HG03439 (cell line): ENCODE measurements around the gene RINL.

ENCODE experiments used
- ATAC-seq: cut with Tn5 transposase; IDR thresholded peaks from one replicate; pipeline ENCODE4 v1.9.1; 2021; ENCODE audit warnings: mild to moderate bottlenecking, moderate library complexity; ENCODE audit not compliant: unreplicated experiment

RINL gene

DNA sequence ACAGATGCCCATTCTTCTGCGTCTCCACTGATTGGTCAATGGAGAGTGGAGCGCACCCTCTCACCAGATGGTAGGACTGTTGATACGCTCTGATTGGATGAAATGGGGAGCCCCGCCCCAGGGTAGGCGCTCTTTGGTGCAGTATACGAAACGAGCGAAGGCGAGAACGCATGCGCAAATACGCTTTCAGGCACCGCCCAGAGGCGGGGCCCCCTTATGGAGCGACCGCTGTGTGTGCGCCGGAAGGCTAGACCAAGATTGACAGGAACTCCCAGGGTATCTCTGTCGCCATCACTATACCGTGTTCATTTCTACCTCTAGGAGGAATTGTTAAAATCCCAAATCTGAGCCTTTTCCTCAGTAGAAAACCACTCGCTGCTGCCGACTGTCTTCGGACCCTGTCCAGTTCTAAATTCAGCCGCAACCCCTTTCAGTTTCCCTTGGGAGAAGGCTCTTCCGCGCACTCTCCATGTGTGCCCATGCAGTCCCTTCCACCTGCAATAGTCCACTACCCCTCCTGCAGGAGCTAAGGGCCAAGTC is 27.6 kb downstream of the RINL start:
- peak; percentile 76 for ATAC-seq

DNA sequence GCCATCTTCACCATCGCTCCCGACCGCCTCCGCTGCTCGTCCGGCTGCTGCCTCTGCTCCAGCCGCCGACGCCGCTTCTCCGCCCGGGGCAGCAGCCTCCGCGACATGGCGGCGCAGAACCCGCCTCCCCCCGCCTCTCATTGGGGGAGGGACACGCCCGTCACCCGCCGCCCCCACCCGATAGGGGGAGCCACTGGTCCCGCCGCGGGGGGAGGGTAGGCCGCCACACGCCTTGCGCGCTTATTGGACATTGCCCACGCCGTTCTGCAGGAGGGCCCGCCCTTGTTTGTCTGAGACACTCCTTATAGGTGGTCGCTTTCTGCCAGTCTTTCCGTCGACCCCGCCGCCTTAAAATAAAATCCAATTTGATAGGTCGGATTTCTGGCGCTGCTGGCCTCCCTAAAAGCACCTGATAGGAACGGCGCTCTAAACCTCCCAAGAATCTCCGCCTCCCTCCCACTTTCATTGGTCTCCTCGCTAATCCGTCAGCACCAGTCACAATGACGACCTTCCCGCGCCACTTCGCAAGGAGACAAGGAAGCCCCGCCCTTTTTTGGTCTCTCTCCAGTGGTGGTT is 28.1 kb downstream of the RINL start, which contains the start of gene HNRNPL:
Gene HNRNPL, minus strand, starts transcription at position 127 of the 576 bp plus-strand sequence. Its CDS starts 20 bp downstream, at position 107.
- ATAC-seq: peak; percentile 58

DNA sequence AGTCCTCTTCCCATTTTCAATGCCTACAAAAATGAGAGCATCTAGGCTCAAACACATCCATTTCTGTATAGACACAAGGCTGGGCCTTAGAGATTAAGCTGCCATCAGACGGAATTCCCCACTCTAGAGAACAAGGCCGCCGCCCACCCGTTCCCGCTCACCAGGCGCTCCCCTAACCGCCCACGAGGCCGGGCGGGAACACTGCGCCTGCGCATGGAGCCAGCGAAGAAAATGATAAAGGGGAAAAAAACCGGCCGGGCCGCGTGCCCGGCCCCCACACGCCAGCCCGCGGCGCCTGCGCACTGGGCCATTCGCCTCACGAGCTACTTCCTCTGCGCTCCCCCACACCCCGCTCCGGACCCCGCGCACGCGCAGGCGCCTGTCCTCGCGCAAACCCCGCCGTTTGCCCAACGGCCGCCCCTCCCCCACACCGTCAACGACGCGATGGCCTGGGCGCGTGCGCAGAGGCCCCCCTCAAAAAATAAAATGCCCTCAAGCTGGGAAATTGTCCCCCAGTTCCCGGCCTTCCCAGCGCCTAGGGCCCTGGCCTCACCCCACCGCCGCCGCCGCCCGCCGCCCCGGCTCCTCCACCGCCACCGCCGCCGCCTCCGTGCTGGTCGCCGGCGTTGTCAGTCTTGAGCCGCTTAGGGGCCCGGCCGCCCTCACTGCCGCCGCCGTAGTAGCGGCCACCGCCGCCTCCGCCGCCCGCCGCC is 28.8 kb downstream of the RINL start:
- peak; percentile 20 for ATAC-seq

DNA sequence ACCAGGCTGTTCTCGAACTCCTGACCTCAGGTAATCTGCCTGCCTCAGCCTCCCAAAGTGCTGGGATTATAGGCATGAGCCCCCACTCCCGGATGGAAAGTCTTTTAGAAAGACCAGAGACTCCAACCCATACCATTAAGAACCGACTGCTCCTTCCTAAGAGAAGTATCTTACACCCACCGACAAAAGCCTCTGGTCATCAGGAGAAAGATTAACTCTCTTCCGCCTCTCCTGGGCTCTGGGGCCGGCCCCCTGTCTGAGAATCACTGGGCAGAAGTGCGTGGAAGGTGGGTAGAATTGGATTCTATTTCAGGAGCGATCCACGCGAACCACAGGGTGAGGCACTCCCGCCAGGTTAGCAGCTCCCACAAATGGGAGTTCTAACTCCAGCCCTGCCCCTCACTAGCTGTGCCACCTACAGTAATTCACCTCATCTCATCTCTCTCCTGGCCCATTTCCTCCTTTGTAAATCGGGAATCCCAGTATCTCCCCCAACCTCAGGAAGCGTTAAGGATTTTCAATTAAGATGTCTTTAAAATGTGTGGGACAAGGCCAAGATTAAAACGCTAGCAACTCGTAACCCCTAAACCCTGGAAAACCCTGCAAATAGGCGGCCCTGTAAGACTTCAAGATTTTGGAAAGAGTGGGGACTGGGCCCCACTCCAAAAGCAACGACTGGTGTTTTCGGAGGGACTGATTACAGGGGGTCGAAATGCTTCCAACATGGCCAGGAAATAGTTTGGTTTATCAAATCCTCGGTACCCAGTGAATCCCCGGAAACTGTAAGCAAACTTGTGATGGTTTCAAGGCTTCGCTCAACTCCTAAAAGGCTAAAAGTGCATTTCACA is 29.6 kb downstream of the RINL start:
- ATAC-seq: no peak

DNA sequence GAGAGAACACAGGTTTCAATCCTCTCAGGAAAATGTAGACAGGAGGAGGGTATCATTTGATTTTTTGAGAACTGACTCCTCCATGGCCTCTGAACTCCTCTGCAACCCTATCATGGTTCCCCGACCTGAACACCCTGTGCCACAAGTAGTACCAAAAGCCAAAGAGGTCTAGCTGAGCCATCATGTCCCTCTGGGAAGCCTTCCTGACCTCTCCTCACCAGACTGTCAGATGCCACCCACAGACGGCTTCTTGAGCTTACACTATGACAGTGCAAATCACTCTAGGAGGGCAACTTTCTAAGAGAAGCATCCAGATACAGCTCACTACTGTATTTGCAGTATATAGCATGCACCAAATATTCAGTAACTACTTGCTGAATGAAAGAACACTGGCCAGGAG is 32.0 kb downstream of the RINL start:
- ATAC-seq: no peak

DNA sequence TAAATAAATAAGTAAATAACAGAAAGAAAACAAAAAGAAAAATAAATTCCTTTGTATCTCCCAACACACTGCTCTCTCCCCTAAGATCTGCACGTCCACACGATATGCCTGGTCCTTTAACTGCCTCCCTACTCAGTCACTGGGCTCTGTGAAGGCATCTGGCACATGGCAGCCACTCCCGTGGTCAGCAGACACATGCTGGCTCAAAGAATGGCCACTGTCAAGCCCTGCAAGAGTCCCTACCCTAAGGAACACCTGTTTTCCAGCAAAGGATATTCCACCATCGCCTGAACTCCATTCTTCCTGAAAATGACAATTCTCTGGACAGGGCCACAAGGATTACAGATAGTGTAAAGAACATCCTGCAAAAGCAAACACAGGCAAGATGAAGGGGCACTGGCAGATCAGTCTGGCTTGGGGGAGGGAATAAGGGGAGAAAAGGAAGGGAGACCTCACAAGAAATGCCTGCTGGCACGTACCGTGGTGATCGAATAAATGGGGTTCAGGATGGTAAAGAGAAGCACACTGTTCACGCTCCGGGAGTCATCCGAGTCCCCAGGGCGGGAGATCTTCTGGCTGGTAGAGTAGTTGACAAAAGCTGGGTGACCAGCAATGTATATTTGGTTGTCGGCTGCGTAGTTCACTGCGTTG is 32.6 kb downstream of the RINL start:
- no peak for ATAC-seq

DNA sequence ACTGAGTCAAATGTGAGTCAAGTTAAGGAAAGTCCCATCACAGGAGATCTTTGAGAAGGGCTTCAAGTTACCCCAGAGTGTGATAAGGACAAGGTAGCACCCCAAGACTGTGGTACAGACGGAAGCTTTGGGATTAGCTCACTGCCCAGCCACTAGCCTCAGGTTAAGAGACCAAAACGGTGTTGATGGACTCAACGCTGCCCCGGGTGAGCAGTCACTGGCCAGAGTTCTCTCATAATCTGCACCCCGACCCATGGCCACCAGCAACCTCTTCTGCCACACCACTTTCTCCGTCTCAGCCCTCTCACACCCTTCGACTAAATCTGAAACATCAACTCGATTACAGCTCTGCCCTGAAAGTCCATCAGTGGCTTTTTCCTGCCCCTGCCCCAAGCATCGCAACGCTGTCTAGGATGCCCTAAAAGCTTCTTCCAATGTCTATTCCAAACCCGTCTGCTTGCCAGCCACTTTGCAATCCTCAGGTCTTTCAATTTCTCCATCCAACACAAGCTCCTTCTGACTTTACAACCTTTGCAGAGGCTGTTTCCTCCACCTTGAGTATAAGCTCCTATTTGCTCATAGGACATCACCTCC is 33.9 kb downstream of the RINL start:
- no peak for ATAC-seq

DNA sequence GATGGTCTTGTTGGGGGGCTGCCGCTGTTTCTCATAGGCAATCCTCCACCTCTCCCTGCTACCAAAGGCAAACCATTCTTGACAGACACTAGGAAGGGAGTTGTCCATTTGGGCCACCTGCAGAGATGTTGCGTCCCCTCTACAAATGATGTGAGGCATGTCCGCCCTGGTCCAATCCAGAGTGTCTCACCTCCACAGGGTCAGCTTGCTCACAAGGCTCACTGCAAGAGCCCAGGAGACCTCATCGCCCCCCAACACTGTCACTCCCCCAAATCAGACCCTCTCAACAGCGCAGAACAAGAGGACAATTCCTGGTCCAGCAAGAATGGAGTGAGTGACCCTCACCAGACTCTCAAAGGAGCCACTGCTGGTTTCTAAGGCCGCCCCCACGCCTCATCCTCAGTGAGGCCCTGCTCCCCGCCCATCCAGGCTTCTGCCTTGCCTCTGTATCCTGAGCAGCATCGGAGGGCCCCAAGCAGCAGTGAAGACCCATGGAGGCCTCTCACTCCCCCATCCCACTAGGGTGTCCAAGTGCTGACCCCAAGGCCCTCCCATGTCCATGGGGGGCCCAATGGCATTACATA is 34.8 kb downstream of the RINL start:
- ATAC-seq: no peak

DNA sequence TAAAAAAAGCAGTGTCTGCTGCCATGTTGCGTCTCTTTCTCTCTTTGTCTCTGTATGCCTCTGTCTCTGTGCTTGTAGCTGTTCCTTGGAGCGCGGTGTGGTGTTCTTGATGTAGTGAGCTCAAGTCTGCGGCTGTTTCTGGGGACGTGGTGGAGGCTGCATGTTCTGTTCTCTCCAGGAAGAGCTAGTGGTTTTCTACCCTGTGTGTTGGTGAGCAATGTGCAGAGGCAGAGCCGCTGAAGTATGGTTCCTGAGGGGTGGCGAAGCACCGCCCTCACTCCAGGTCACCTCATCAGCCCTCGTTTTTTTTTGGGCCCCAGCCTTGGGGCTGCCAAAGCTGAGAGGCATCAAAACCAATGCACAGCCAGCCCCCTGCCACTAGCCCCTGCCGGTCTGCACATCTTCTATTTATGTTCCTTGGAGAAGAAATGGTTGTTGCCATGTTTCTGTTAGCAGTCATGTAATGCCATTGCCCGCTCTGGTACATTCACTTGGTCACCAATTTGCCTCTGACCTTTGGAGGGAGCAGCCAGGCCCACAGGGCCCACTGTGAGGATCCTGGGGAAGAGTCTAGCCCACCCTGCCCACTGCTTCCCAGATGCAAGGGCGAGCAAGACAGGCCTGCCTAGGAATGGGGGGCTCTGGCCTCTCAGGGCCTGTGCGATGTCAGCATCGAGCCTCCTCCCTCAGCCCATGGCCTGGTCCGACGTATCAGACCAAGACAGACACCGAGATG is 35.5 kb downstream of the RINL start:
- ATAC-seq: no peak

DNA sequence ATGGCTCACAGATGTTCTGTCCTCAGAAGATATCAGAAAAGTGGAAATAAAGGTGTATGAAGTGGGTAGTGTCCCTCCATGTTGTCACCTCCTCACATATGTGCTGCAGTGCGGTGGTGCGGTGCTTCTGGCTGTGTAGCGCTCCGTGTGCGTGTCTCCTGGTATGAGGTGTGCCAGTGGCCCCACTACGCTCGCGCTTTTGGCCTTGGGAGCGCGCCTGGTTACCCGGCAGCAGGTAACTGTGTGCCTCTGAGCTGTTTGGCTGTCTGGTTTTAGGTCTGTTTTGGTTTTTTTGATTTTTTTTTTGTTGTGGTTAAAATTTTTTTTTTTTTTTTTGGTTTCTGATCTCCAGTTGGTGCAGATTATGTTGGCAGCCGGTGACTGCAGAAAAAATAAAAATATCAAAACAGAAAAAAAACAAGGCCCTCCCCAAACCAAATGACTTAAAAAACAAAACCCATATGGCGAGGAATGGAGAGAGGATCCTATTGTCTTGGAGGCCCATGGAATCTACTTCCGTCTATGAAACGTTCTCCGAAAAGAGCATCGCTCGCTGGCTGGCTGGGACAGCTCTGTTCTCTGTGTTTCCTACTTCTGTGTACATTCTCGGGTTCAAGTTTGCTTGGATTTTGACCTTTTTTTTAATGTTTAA is 36.2 kb downstream of the RINL start:
- ATAC-seq: no peak

DNA sequence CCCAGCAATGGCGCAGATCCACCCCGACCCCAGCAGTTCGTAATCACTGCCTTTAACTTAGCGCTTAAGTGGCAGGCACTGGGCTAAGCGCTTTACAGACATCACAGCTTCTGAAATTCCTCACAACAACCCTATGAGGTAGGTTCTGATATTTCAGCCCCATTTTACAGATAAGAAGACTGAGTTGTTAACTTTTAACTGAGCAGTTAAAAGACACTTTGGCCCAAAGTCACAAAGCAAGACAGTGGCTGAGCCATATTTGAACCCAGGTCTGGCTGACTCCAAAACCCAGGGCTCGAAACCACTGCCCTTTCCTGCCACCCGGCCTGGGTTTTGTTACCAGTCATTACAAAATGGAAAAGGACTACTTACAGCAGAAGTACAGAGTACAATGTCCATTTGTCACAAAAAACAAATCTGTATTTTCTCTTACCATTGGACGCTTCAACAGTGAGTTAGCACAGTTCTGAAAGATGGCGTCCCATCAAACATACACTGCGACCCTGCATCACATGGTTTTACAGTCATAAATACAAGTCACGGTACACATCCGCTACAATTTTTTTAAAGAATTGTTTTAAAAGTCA is 36.8 kb downstream of the RINL start:
- no peak for ATAC-seq

DNA sequence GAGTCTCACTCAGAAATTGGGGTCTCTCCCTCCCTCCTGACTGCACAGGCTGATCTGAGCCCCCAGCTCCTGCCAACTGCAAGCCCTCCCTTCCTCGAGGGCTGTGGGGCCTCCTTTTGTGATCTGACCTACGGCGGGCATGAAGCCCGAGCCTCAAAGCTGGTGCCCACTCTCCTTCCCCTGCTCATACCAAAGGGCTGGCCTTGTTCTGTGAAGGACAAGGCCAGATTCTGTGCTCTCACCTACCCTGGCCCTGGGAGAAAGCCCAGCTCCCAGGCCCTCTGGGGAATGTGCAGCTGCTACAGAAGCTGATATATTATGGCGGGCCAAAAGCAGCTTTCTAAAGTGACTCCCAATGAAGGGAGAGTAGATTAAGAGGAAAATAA is 37.5 kb downstream of the RINL start:
- no peak for ATAC-seq

DNA sequence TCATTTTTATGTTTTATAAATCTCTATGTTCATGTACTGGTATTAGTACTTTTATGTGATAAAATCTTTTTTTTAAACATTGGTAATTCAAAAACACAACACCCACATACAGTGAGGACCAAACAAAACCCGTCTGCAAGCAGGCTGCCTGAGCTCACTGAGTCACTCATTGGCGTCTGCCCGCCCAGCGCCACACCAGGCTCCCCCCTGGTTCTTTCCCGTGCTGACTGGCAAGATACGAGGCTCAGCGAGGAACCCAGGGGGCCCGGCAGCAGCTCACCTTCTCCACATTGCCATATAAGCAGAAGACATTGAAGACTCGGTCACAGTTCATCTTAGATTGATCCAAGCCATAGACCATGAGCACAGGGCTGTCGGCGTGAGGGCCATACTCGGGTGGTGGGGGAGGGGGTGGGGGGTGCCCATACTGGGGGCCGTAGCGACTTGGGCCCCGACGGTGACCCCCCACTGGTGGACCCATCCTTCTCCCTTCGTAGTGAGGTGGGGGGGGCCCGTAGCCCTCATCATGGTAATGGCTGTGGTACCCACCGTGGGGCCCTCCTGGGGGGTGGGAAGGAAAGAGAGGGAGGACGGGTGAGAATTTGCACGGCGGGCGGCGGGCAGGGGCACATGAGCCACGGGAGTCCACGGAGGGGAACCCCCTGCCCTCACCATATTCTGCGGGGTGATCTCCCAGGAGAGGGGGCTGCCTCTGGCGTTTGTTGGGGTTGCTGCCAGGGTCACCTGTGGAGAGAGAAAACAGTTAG is 38.1 kb downstream of the RINL start:
- ATAC-seq: no peak

DNA sequence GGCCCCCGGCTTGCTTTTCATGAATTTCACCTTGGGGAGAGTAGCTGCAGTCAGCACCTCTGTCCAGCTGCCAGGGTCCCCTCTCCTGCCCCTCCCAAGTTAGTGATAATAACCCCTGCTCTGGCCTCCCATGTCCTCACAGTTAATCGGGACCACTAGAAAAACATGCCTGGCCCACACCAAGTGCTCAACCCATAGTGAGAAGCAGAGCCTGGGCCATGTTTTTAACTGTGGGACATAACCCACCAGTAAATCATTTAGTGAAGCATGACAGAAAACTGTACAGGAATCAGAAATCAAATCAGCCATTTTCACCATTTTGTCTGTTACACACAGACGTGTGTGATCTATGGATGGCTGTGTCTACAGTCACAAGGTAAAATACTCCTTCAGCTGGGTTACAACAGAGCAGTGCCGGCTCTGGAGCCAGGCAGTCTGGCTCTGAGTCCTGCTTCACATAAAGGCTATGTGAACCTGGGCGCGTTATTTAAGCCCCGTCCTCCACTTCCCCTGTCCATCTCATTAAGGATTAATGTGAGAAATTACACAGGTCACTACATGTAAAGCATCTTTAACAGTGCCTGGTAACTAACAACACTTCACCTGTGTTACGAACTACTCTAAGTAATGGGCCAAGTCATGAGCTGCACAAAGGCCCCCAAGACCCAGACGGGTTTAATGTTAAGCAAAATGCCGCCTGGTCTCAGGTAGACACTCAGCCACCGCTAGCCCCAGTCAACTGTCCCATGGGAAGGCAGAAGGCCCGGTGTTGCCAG is 38.9 kb downstream of the RINL start:
- ATAC-seq: no peak

DNA sequence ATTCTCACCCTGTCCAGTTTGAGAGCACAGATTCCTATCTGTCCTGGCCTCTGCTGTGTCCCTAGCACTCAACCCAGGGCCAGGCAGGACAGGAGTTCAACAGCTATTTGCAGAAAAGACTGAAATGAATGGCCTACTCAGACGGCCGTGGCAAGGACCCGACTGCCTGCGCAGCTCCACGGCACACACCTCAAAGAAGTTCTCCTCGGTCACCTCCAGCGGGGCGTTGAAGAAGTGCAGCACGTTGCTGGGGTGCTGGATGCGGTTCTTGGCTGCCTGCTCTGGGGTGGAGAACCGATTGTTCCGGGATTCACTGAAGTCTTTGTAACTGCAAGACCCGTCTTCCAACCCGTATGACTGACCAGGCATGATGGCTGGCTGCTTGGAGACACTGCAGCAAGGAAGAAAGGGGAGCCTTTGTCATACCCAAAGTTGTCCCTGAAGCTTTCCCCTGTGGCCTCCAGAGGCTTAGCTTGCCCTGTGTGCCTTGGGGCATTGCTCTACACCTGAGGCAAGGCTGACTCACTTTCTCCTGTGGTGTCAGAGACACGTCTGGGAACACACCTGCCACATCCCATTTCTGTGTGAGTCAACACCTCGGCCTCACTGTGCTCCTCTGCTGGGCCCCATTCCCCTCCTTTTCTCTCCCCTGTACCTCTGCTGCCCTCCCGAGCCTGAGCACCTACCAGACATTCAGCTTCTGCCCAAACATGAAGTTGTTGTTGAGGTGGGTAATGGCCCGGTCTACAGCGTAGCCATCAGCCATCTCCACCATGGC is 39.7 kb downstream of the RINL start:
- no peak for ATAC-seq

DNA sequence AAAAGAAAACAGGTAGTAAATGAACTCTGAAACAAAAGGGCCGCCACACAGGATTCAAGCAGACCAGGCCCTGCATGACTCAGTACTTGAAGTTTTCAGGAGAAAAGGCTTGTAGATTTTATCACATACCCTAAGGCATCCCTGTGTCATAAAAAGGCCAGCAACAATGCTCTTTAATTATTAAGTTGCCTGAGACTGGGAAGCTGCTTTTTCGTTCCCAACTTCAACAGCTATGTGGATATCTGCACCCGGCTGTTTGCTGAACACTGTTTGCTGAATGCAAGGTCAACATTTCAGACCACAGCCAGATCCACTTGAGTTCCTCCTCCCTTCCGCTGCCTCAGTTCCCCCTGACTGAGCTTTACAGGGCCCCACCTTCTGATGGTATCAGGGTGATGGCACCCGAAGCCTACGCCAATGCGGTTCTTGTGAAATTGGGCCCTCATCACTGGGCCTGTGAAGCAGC is 40.4 kb downstream of the RINL start:
- no peak for ATAC-seq
